HCT116 (cell line): ENCODE data around the gene THSD7B. TPM values are rescaled to one million over a fixed set of nuclear protein-coding genes. Genes with fewer than 3 reads are reported as not detected.

Experiments
- ATAC-seq: fragments of 200-7000 bp; cut with Tn5 transposase; 2 replicates; pipeline ENCODE4 v1.9.1; 2020; ENCODE audit warnings: mild to moderate bottlenecking, moderate library complexity
- BruUV-seq: library from RNA; stranded (reverse); fragments of 400-500 nt; replicated peaks from 2 replicates; lab custom pipeline; 2021; lab: Mats Ljungman, UMichigan
- CTCF ChIA-PET: fragments of 300-600 bp; sonication (Branson Sonifier 250); formaldehyde crosslinking; loops from one replicate; lab custom pipeline; 2021; ENCODE audit warnings: antibody characterized with exemption; lab: Charles Lee
- POLR2A ChIA-PET: fragments of 300-600, 350-600 bp; sonication (Branson Sonifier 250); formaldehyde crosslinking; loops from one replicate; lab custom pipeline; 2021; ENCODE audit warnings: antibody characterized with exemption; lab: Charles Lee
- RAD21 ChIA-PET, 2 experiments: fragments of 300-600 bp; sonication (Branson Sonifier 250); formaldehyde crosslinking; loops; one replicate each; lab custom pipeline; 2023; ENCODE audit warnings: low total read pairs in 2 of 2; ENCODE audit not compliant: uncharacterized antibody in 2 of 2, unreplicated experiment in 2 of 2, low non-redundant PET in 1 of 2; lab: Charles Lee
- DNase-seq: peaks from one replicate; pipeline ENCODE4 v3.0.0-alpha.2; 2010; ENCODE audit warnings: low read depth, low spot score
- H2AFZ ChIP-seq: fragments of 200-600 bp; shearing (Covaris generic), sonication (generic); 2 replicates; pipeline ENCODE4 v1.6.1; 2017; ENCODE audit warnings: low read depth, mixed run types, mixed read lengths, antibody characterized with exemption, low read length; ENCODE audit not compliant: poor library complexity, severe bottlenecking
- H3K27ac ChIP-seq: 2 replicates; pipeline ENCODE4 v1.5.1; 2012; ENCODE audit warnings: low read depth, low read length
- H3K27me3 ChIP-seq: fragments of 200-600 bp; sonication (generic); 2 replicates; pipeline ENCODE4 v1.6.1; 2016; ENCODE audit warnings: mixed run types, low read length, mixed read lengths; ENCODE audit not compliant: insufficient read depth
- H3K36me3 ChIP-seq, 2 experiments: fragments of 200-500 bp in 1 of 2; fragments of 200-600 bp in 1 of 2; sonication (Bioruptor generic) in 1 of 2; sonication (generic) in 1 of 2; 2 replicates each; pipeline versions ENCODE4 v1.5.1 to v1.6.1; 2014 to 2016; ENCODE audit warnings: low read length in 2 of 2, inconsistent platforms in 1 of 2, mixed read lengths in 1 of 2, mixed run types in 1 of 2; ENCODE audit not compliant: insufficient read depth in 2 of 2, control insufficient read depth in 1 of 2
- H3K4me1 ChIP-seq, 2 experiments: fragments of 200-600 bp in 1 of 2; sonication (generic) in 1 of 2; 2 replicates each; pipeline versions ENCODE4 v1.5.1 to v1.6.1; 2012 to 2017; ENCODE audit warnings: low read length in 2 of 2, inconsistent platforms in 1 of 2, mild to moderate bottlenecking in 1 of 2, mixed read lengths in 1 of 2, mixed run types in 1 of 2, moderate library complexity in 1 of 2; ENCODE audit not compliant: insufficient read depth in 2 of 2, control insufficient read depth in 1 of 2
- H3K4me2 ChIP-seq: fragments of 200-600 bp; sonication (generic); 2 replicates; pipeline ENCODE4 v1.6.1; 2017; ENCODE audit warnings: mixed run types, low read length, mixed read lengths
- H3K4me3 ChIP-seq, 2 experiments: fragments of 200-600 bp in 1 of 2; sonication (generic) in 1 of 2; replicated peaks in 1 of 2; 2 replicates each; pipeline ENCODE4 v1.5.1; 2011 to 2016; ENCODE audit warnings: low read length in 2 of 2, control low read depth in 1 of 2, low read depth in 1 of 2, mild to moderate bottlenecking in 1 of 2, mixed read lengths in 1 of 2, mixed run types in 1 of 2
- H3K79me2 ChIP-seq: fragments of 200-600 bp; sonication (generic); 2 replicates; pipeline ENCODE4 v1.6.1; 2017; ENCODE audit warnings: mild to moderate bottlenecking, mixed run types, low read length, moderate library complexity, mixed read lengths; ENCODE audit not compliant: insufficient read depth
- H3K9ac ChIP-seq: fragments of 200-600 bp; sonication (generic); 2 replicates; pipeline ENCODE4 v1.6.1; 2016; ENCODE audit warnings: low read length, mixed read lengths
- H3K9me2 ChIP-seq: fragments of 200-600 bp; sonication (generic), shearing (Covaris generic); 2 replicates; pipeline ENCODE4 v1.6.1; 2017; ENCODE audit warnings: mixed run types, mild to moderate bottlenecking, moderate library complexity; ENCODE audit not compliant: insufficient read depth
- H3K9me3 ChIP-seq, 2 experiments: fragments of 200-500 bp in 1 of 2; fragments of 200-600 bp in 1 of 2; sonication (Bioruptor generic) in 1 of 2; sonication (generic) in 1 of 2; 2 replicates each; pipeline ENCODE4 v1.6.1; 2014 to 2017; ENCODE audit warnings: low read length in 2 of 2, mixed read lengths in 2 of 2, inconsistent platforms in 1 of 2, low read depth in 1 of 2, mild to moderate bottlenecking in 1 of 2, mixed run types in 1 of 2, moderate library complexity in 1 of 2; ENCODE audit not compliant: control insufficient read depth in 1 of 2, insufficient read depth in 1 of 2
- H4K20me1 ChIP-seq: fragments of 200-600 bp; sonication (generic), shearing (Covaris generic); 2 replicates; pipeline ENCODE4 v1.6.1; 2017; ENCODE audit warnings: mixed run types, mild to moderate bottlenecking, moderate library complexity; ENCODE audit not compliant: insufficient read depth
- ATF3 ChIP-seq: IDR thresholded peaks from 2 replicates; pipeline ENCODE4 v1.6.1; 2012
- CTCF ChIP-seq, 3 experiments: fragments of 200-600 bp in 1 of 3; sonication (generic) in 1 of 3; IDR thresholded peaks in 2 of 3; conservative IDR thresholded peaks in 1 of 3; 2 replicates each; pipeline ENCODE4 v1.5.1; 2012 to 2017; ENCODE audit warnings: low read depth in 2 of 3, low read length in 2 of 3, antibody characterized with exemption in 1 of 3, borderline replicate concordance in 1 of 3, control low read depth in 1 of 3, mild to moderate bottlenecking in 1 of 3, mixed read lengths in 1 of 3, mixed run types in 1 of 3, moderate library complexity in 1 of 3; ENCODE audit not compliant: insufficient read depth in 1 of 3
- ELF1 ChIP-seq: IDR thresholded peaks from 2 replicates; pipeline ENCODE4 v1.6.1; 2012; ENCODE audit warnings: low read depth, borderline replicate concordance
- EZH2phosphoT487 ChIP-seq: fragments of 200-600 bp; IDR thresholded peaks from 2 replicates; pipeline ENCODE4 v1.6.1; 2018; ENCODE audit warnings: antibody characterized with exemption, borderline replicate concordance
- JUND ChIP-seq: IDR thresholded peaks from 2 replicates; pipeline ENCODE4 v1.6.1; 2012
- MAX ChIP-seq: IDR thresholded peaks from 2 replicates; pipeline ENCODE4 v1.6.1; 2012
- POLR2AphosphoS5 ChIP-seq: IDR thresholded peaks from 2 replicates; pipeline ENCODE4 v1.6.1; 2011; ENCODE audit warnings: mild to moderate bottlenecking, low read depth, low read length, moderate library complexity
- RAD21 ChIP-seq: IDR thresholded peaks from 2 replicates; pipeline ENCODE4 v1.6.1; 2012; ENCODE audit warnings: low read depth, mild to moderate bottlenecking
- REST ChIP-seq: IDR thresholded peaks from 2 replicates; pipeline ENCODE4 v1.6.1; 2012; ENCODE audit warnings: low read depth
- SIN3A ChIP-seq: IDR thresholded peaks from 2 replicates; pipeline ENCODE4 v1.6.1; 2012; ENCODE audit warnings: low read depth
- SP1 ChIP-seq: IDR thresholded peaks from 2 replicates; pipeline ENCODE4 v1.6.1; 2012; ENCODE audit warnings: low read depth
- SRF ChIP-seq: IDR thresholded peaks from 2 replicates; pipeline ENCODE4 v1.6.1; 2012; ENCODE audit warnings: low read depth
- TCF7L2 ChIP-seq: IDR thresholded peaks from 2 replicates; pipeline ENCODE4 v1.7.0; 2011; ENCODE audit warnings: borderline replicate concordance, inconsistent platforms; ENCODE audit not compliant: insufficient read depth, insufficient read length; ENCODE audit errors: extremely low read depth
- YY1 ChIP-seq: IDR thresholded peaks from 2 replicates; pipeline ENCODE4 v1.6.1; 2011; ENCODE audit warnings: low read length, low read depth, moderate library complexity, mild to moderate bottlenecking; ENCODE audit not compliant: insufficient replicate concordance; ENCODE audit errors: extremely low read depth
- ZBTB33 ChIP-seq: IDR thresholded peaks from 2 replicates; pipeline ENCODE4 v1.6.1; 2011; ENCODE audit warnings: mild to moderate bottlenecking, low read length, moderate library complexity; ENCODE audit not compliant: insufficient replicate concordance; ENCODE audit errors: extremely low read depth
- ZFX ChIP-seq: fragments of 450-650 bp; IDR thresholded peaks from 2 replicates; pipeline ENCODE4 v1.6.1; 2017
- intact Hi-C: fragments of 100-400 bp; cut with micrococcal nuclease; formaldehyde crosslinking; loops from 2 replicates; pipeline ENCODE4 v1.10.0; 2022
- total RNA-seq: library from RNA; stranded (reverse); gene quantifications from one replicate; pipeline ENCODE4 v1.2.1, GENCODE V29; 2021; ENCODE audit not compliant: unreplicated experiment

Gene THSD7B
- total RNA-seq, 1 experiment from 2014 or later: not detected

- no peak overlapping the region for H3K27ac ChIP-seq
- no peaks in the 10 kb centered on the region; a peak in 2 of 4 replicates for H3K9me3 ChIP-seq
- ChIA-PET RAD21 (no interaction called here), POLR2A (no interaction called here), CTCF (no interaction called here)
- H2AFZ ChIP-seq: no peak overlapping the region
- intact Hi-C loops: no loop called here
- ATAC-seq: no peak
- H3K9ac ChIP-seq: no peak overlapping the region
- no peaks in the 10 kb centered on the region for H3K79me2 ChIP-seq
- DNase-seq: no peak
- H3K27me3 ChIP-seq: no peaks in the 10 kb centered on the region
- H4K20me1 ChIP-seq: no peaks in the 10 kb centered on the region
- no peaks in the 10 kb centered on the region for H3K9me2 ChIP-seq
- no peak for TF ChIP-seq ZBTB33
- no peak for TF ChIP-seq SRF
- TF ChIP-seq ELF1: no peak
- TF ChIP-seq CTCF (IDR thresholded peaks at IDR 0.05 in 2 of 3, conservative IDR thresholded peaks at IDR 0.05 in 1 of 3; ENCODE audit: borderline replicate concordance in 1 of 3, insufficient read depth in 1 of 3, low read depth in 2 of 3, low read length in 2 of 3): no peak
- TF ChIP-seq YY1: no peak
- TF ChIP-seq SP1: no peak
- TF ChIP-seq EZH2phosphoT487: no peak
- TF ChIP-seq JUND: no peak
- no peak for TF ChIP-seq ZFX
- TF ChIP-seq SIN3A: no peak
- TF ChIP-seq ATF3: no peak
- TF ChIP-seq POLR2AphosphoS5: no peak
- TF ChIP-seq REST: no peak
- TF ChIP-seq RAD21: no peak
- TF ChIP-seq MAX: no peak
- TF ChIP-seq TCF7L2: no peak
- H3K4me1 ChIP-seq: no peaks in the 10 kb centered on the region
- no peaks in the 10 kb centered on the region for H3K36me3 ChIP-seq
- H3K4me2 ChIP-seq: no peak overlapping the region
- no peak overlapping the region for H3K4me3 ChIP-seq
- BruUV-seq: no TSS peak
Observed at GRCh38 chr2:137525641-137526190, 760.4 kb downstream of the THSD7B start.
